Ovary (tissue), 9 donors: ENCODE measurements around the gene ST14. TPM values are rescaled to one million over a fixed set of nuclear protein-coding genes. Genes with fewer than 3 reads are reported as not detected.
"Not testable (repeated sequence)": the region's sequence is repeated elsewhere in the genome, so short reads cannot be mapped to it uniquely, and the experiment has no call there.

ENCODE experiments used
- DNase-seq, 5 donors: peaks; one replicate each; pipeline ENCODE4 v3.0.0-alpha.2; 2019 to 2020
- H3K27ac ChIP-seq, 2 donors: fragments of 200-600 bp; one replicate each; pipeline versions ENCODE4 v1.5.1 to v1.8.0; 2019 to 2022
- H3K27me3 ChIP-seq: fragments of 200-600 bp; one replicate; pipeline ENCODE4 v1.8.0; 2022
- H3K36me3 ChIP-seq: fragments of 200-600 bp; sonication (generic); one replicate; pipeline ENCODE4 v1.5.1; 2019
- H3K4me1 ChIP-seq: one replicate; pipeline ENCODE4 v1.8.1; 2013; ENCODE audit warnings: mild to moderate bottlenecking, moderate library complexity; ENCODE audit not compliant: insufficient read depth
- H3K4me3 ChIP-seq: fragments of 200-600 bp; sonication (generic); one replicate; pipeline ENCODE4 v1.5.1; 2017
- H3K9me3 ChIP-seq, 2 donors: fragments of 200-600 bp in 1 of 2; sonication (generic) in 1 of 2; one replicate each; pipeline versions ENCODE4 v1.5.1 to v1.8.1; 2013 to 2019; ENCODE audit warnings: mild to moderate bottlenecking in 1 of 2, moderate library complexity in 1 of 2
- EP300 ChIP-seq: sonication (generic); formaldehyde crosslinking; IDR thresholded peaks from one replicate; pipeline ENCODE4 v1.6.1; 2017; ENCODE audit warnings: antibody characterized with exemption
- POLR2A ChIP-seq: fragments of 450-650 bp; IDR thresholded peaks from one replicate; pipeline ENCODE4 v1.6.1; 2017; ENCODE audit warnings: antibody characterized with exemption, mild to moderate bottlenecking, moderate library complexity
- WGBS, 3 donors: extraction: QIAGEN DNeasy Blood & Tissue Kit in 1 of 3; methylation state at CpG; one replicate each; pipeline versions ENCODE4 v1.1.5 to v1.1.7; 2013 to 2017; 5-methylcytosine and 5-hydroxymethylcytosine counted together
- intact Hi-C, 4 donors: fragments of 100-400 bp; cut with DNase I; formaldehyde crosslinking; loops; one replicate each; pipeline versions ENCODE4 v1.11.0 to v1.15.1; 2022 to 2023
- polyA plus RNA-seq, 2 donors: library from polyadenylated mRNA; stranded (reverse); fragments of 200-250 nt in 1 of 2; fragments of 350-450 nt in 1 of 2; fragmentation: Illumina TruSeq in 1 of 2; extraction: RNeasy Lipid Tissue Mini Kit (QIAGEN cat#74804) in 1 of 2; gene quantifications; one replicate each; pipeline ENCODE4 v1.2.3, GENCODE V29; 2013 to 2014
- total RNA-seq, 7 donors: library from RNA; depleted of rRNA in 2 of 7; stranded (reverse); fragments of >200 nt in 2 of 7; fragmentation: NEBNext Ultra II Directional in 3 of 7; extraction: Animal tissue kit (Norgen Biotek cat#: 25700) in 3 of 7; gene quantifications; one replicate each; pipeline versions ENCODE4 v1.1.0 to v1.2.4, GENCODE V29; 2016 to 2023
- TF ChIP-seq, protein P1 (sequence below), 3 donors: fragments of 450-650 bp in 2 of 3; fragments of 200-600 bp in 1 of 3; IDR thresholded peaks; one replicate each; pipeline versions ENCODE4 v1.5.1 to v1.8.0; 2016 to 2022; ENCODE audit warnings: antibody characterized with exemption in 3 of 3, mild to moderate bottlenecking in 1 of 3
- donor health status: DM: no; HTN: no; CAD: no; lungs with moderate emphysema.
- donor health status: DM: no; HTN: no; CAD: no.
- donor health status: Bipolar disorder and iron deficiency.
- donor health status: DM: yes; HTN: yes; CAD: no.
- donor health status: DM: no; HTN: no; CAD: no.
- donor health status: DM: yes; HTN: yes; CAD: no.

Gene ST14
- total and polyA plus RNA-seq, 9 donors: 0.18 to 76.2 (median 4.5) TPM

- no peaks in the 10 kb centered on the region for H3K9me3 ChIP-seq
- no peak for DNase-seq
- H3K4me1 ChIP-seq: no peaks in the 10 kb centered on the region
- WGBS, 3 donors: 88 to 92% (median 90%) methylated on average over 30 to 32 of the region's 32 CpGs
- TF ChIP-seq, protein P1, sequence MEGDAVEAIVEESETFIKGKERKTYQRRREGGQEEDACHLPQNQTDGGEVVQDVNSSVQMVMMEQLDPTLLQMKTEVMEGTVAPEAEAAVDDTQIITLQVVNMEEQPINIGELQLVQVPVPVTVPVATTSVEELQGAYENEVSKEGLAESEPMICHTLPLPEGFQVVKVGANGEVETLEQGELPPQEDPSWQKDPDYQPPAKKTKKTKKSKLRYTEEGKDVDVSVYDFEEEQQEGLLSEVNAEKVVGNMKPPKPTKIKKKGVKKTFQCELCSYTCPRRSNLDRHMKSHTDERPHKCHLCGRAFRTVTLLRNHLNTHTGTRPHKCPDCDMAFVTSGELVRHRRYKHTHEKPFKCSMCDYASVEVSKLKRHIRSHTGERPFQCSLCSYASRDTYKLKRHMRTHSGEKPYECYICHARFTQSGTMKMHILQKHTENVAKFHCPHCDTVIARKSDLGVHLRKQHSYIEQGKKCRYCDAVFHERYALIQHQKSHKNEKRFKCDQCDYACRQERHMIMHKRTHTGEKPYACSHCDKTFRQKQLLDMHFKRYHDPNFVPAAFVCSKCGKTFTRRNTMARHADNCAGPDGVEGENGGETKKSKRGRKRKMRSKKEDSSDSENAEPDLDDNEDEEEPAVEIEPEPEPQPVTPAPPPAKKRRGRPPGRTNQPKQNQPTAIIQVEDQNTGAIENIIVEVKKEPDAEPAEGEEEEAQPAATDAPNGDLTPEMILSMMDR (IDR thresholded peaks at IDR 0.05): no peak
- TF ChIP-seq EP300: no peak
- no peak for TF ChIP-seq POLR2A
- intact Hi-C loops: no loop called here
- H3K4me3 ChIP-seq: no peak overlapping the region
- no peaks in the 10 kb centered on the region for H3K27me3 ChIP-seq
- no peak overlapping the region for H3K27ac ChIP-seq
- no peaks in the 10 kb centered on the region for H3K36me3 ChIP-seq
Measured at GRCh38 chr11:130189492-130190210, 30.1 kb downstream of the ST14 start.

DNA sequence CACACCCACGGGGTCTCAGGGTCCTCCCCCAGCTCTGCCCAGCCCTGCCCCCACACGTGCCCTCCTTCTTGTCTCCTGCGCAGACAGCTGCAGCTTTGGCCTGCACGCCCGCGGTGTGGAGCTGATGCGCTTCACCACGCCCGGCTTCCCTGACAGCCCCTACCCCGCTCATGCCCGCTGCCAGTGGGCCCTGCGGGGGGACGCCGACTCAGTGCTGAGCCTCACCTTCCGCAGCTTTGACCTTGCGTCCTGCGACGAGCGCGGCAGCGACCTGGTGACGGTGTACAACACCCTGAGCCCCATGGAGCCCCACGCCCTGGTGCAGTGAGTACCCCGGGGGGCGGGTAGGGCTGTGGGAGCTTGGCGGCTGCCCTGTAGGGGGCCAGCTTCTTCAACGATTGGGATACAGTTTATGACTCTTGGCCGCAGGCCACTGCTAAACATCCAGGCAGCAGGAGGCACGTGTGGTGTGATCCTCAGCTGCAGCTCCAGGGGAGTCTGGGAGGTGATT, 30.8 kb downstream of the ST14 start:
- no peaks in the 10 kb centered on the region for H3K27me3 ChIP-seq
- WGBS, 3 donors: 86 to 87% (median 87%) methylated on average over 29 of the region's 29 CpGs
- no peaks in the 10 kb centered on the region for H3K9me3 ChIP-seq
- H3K36me3 ChIP-seq: no peaks in the 10 kb centered on the region
- TF ChIP-seq EP300 (no peak), POLR2A (no peak)
- TF ChIP-seq, protein P1 (IDR thresholded peaks at IDR 0.05): no peak
- DNase-seq: no peak
- no peak overlapping the region for H3K4me3 ChIP-seq
- no peaks in the 10 kb centered on the region for H3K4me1 ChIP-seq
- intact Hi-C loops: no loop called here
- no peak overlapping the region for H3K27ac ChIP-seq

DNA sequence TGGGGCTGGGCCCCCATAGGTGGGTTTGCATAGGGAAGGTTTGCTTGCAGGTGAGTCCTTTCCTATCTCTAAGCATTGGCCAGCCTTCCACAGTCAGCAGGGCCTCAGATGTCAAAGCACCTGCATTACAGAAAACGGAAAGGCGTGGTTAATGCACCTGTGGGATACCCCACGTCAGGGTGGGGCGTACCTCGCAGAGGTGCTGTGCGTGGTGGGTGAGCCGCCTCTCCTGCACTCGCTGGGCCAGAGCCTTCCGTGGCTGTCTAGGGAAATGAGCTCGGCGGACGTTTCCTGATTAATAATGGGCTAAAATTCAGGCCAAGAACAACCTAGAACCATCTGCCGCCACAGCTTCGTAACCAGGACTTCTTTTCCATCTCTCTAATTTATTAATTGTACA, 32.3 kb downstream of the ST14 start:
- WGBS, 3 donors: 92 to 94% (median 94%) methylated on average over 14 of the region's 14 CpGs
- DNase-seq: no peak

GRCh38 chr11:130192845-130193267, 33.3 kb downstream of the ST14 start:
- no peak for TF ChIP-seq EP300
- TF ChIP-seq, protein P1 (IDR thresholded peaks at IDR 0.05): no peak
- no peak for TF ChIP-seq POLR2A
- no peaks in the 10 kb centered on the region for H3K27me3 ChIP-seq
- H3K27ac ChIP-seq: no peak overlapping the region
- H3K9me3 ChIP-seq: no peaks in the 10 kb centered on the region
- no peak overlapping the region for H3K4me3 ChIP-seq
- H3K36me3 ChIP-seq: no peaks in the 10 kb centered on the region
- no peak for DNase-seq
- no peaks in the 10 kb centered on the region for H3K4me1 ChIP-seq
- intact Hi-C loops: no loop called here
- WGBS, 3 donors: 24 to 44% (median 29%) methylated on average over 4 of the region's 4 CpGs

More for the DNA sequence above, 32.3 kb downstream of the ST14 start:
- intact Hi-C loops: no loop called here
- Histone ChIP-seq H3K27ac (no peak overlapping the region), H3K4me3 (no peak overlapping the region), H3K27me3 (no peaks in the 10 kb centered on the region), H3K4me1 (no peaks in the 10 kb centered on the region), H3K9me3 (no peaks in the 10 kb centered on the region), H3K36me3 (no peaks in the 10 kb centered on the region)
- TF ChIP-seq EP300: no peak
- TF ChIP-seq, protein P1 (IDR thresholded peaks at IDR 0.05): no peak
- TF ChIP-seq POLR2A: no peak

- H3K4me3 ChIP-seq, intact Hi-C loops, H3K4me1 ChIP-seq, DNase-seq, H3K36me3 ChIP-seq, H3K27me3 ChIP-seq, H3K9me3 ChIP-seq, H3K27ac ChIP-seq: not testable (repeated sequence)
- WGBS, 3 donors: 91 to 95% (median 92%) methylated on average over 14 of the region's 14 CpGs
Measured at GRCh38 chr11:130193551-130193950, 34.0 kb downstream of the ST14 start.
